Neural crest cell (in vitro differentiated cells): ENCODE data around the gene APOC3. TPM values are rescaled to one million over a fixed set of nuclear protein-coding genes. Genes with fewer than 3 reads are reported as not detected.
"Not testable (repeated sequence)": the region's sequence is repeated elsewhere in the genome, so short reads cannot be mapped to it uniquely, and the experiment has no call there.

ENCODE experiments used
- DNase-seq: peaks from one replicate; pipeline ENCODE4 v3.0.0; 2021; ENCODE audit warnings: low read depth, mixed read lengths, low spot score
- H3K27ac Mint-ChIP-seq: one replicate; pipeline ENCODE4 v1.8.0; 2021; ENCODE audit warnings: mild to moderate bottlenecking, mixed read lengths; ENCODE audit not compliant: unreplicated experiment
- H3K27me3 Mint-ChIP-seq: 2 replicates; pipeline ENCODE4 v1.8.0; 2021; ENCODE audit warnings: low read depth, mild to moderate bottlenecking, mixed read lengths
- H3K36me3 Mint-ChIP-seq: 2 replicates; pipeline ENCODE4 v1.8.0; 2021; ENCODE audit warnings: low read depth, mild to moderate bottlenecking, mixed read lengths
- H3K4me1 Mint-ChIP-seq: 2 replicates; pipeline ENCODE4 v1.8.0; 2021; ENCODE audit warnings: mixed read lengths
- H3K4me3 Mint-ChIP-seq: one replicate; pipeline ENCODE4 v1.8.0; 2021; ENCODE audit warnings: mild to moderate bottlenecking, mixed read lengths
- H3K9me3 Mint-ChIP-seq: 2 replicates; pipeline ENCODE4 v1.8.0; 2021; ENCODE audit warnings: mixed read lengths
- CTCF ChIP-seq: fragments of 200-600 bp; sonication (generic); conservative IDR thresholded peaks from 2 replicates; pipeline ENCODE4 v1.5.0; 2021; ENCODE audit warnings: antibody characterized with exemption, mild to moderate bottlenecking
- total RNA-seq: library from RNA; stranded (reverse); gene quantifications from 2 replicates; pipeline ENCODE4 v1.2.1, GENCODE V29; 2021

Gene APOC3
- total RNA-seq, 1 donor from 2014 or later = not detected

- no peak for DNase-seq
- H3K9me3 Mint-ChIP-seq = no peaks in the 10 kb centered on the region
- H3K4me3 Mint-ChIP-seq = no peak overlapping the region
- TF ChIP-seq CTCF = no peak
- peak overlapping the region; percentile 13 for H3K27ac Mint-ChIP-seq
- no peaks in the 10 kb centered on the region for H3K36me3 Mint-ChIP-seq
- no peaks in the 10 kb centered on the region for H3K27me3 Mint-ChIP-seq
- H3K4me1 Mint-ChIP-seq = peaks cover 5% of the 10 kb centered on the region
Observed at GRCh38 chr11:116796548-116796947, 33.2 kb upstream of the APOC3 start.

GRCh38 chr11:116797816-116798215 is 31.9 kb upstream of the APOC3 start:
- H3K36me3 Mint-ChIP-seq = no peaks in the 10 kb centered on the region
- H3K27me3 Mint-ChIP-seq = peaks cover 3% of the 10 kb centered on the region
- peaks cover 4% of the 10 kb centered on the region for H3K4me1 Mint-ChIP-seq
- no peak overlapping the region for H3K27ac Mint-ChIP-seq
- H3K9me3 Mint-ChIP-seq = no peaks in the 10 kb centered on the region
- TF ChIP-seq CTCF = no peak
- H3K4me3 Mint-ChIP-seq = no peak overlapping the region
- no peak for DNase-seq

GRCh38 chr11:116798368-116798767 is 31.3 kb upstream of the APOC3 start:
- H3K27me3 Mint-ChIP-seq = peaks cover 4% of the 10 kb centered on the region
- H3K4me3 Mint-ChIP-seq = no peak overlapping the region
- H3K27ac Mint-ChIP-seq = no peak overlapping the region
- no peaks in the 10 kb centered on the region for H3K9me3 Mint-ChIP-seq
- H3K36me3 Mint-ChIP-seq = no peaks in the 10 kb centered on the region
- no peak for DNase-seq
- no peaks in the 10 kb centered on the region for H3K4me1 Mint-ChIP-seq
- TF ChIP-seq CTCF = no peak

- H3K9me3 Mint-ChIP-seq = no peaks in the 10 kb centered on the region
- no peaks in the 10 kb centered on the region for H3K36me3 Mint-ChIP-seq
- no peak overlapping the region for H3K4me3 Mint-ChIP-seq
- peaks cover 4% of the 10 kb centered on the region for H3K27me3 Mint-ChIP-seq
- no peak for DNase-seq
- H3K4me1 Mint-ChIP-seq = no peaks in the 10 kb centered on the region
- no peak for TF ChIP-seq CTCF
- H3K27ac Mint-ChIP-seq = no peak overlapping the region
Observed at GRCh38 chr11:116800610-116801009, 29.1 kb upstream of the APOC3 start.

- not testable (repeated sequence) for H3K9me3 Mint-ChIP-seq, H3K27me3 Mint-ChIP-seq, H3K4me1 Mint-ChIP-seq, H3K27ac Mint-ChIP-seq, H3K36me3 Mint-ChIP-seq, DNase-seq, H3K4me3 Mint-ChIP-seq
Observed at GRCh38 chr11:116801662-116802061, 28.0 kb upstream of the APOC3 start.

GRCh38 chr11:116804001-116804400 is 25.7 kb upstream of the APOC3 start:
- TF ChIP-seq CTCF = no peak
- H3K4me1 Mint-ChIP-seq = no peaks in the 10 kb centered on the region
- DNase-seq = no peak
- H3K27ac Mint-ChIP-seq = peak overlapping the region; percentile 54
- no peaks in the 10 kb centered on the region for H3K36me3 Mint-ChIP-seq
- H3K9me3 Mint-ChIP-seq = peaks cover 1% of the 10 kb centered on the region
- H3K27me3 Mint-ChIP-seq = peaks cover 4% of the 10 kb centered on the region
- no peak overlapping the region for H3K4me3 Mint-ChIP-seq
